Activated T-cell treated with anti-CD3 and anti-CD28 coated beads, Interleukin-2, amount 50 U/mL, for 24 hours (primary cell): Measurements from ENCODE around the gene INPP5D.
"Not testable (repeated sequence)": the region's sequence is repeated elsewhere in the genome, so short reads cannot be mapped to it uniquely, and the experiment has no call there.

Experiments used
- DNase-seq: peaks from one replicate; pipeline ENCODE4 v3.0.0-alpha.2; 2020
- H3K27ac Mint-ChIP-seq: 2 replicates; pipeline ENCODE4 v1.8.0; 2020; ENCODE audit warnings: mild to moderate bottlenecking, mixed read lengths
- H3K27me3 Mint-ChIP-seq: 2 replicates; pipeline ENCODE4 v1.8.0; 2020; ENCODE audit warnings: mixed read lengths
- H3K36me3 Mint-ChIP-seq: 2 replicates; pipeline ENCODE4 v1.8.0; 2020; ENCODE audit warnings: low read depth, mixed read lengths
- H3K4me1 Mint-ChIP-seq: 2 replicates; pipeline ENCODE4 v1.8.0; 2020; ENCODE audit warnings: low read depth, mixed read lengths
- H3K4me3 Mint-ChIP-seq: 2 replicates; pipeline ENCODE4 v1.8.0; 2020; ENCODE audit warnings: mild to moderate bottlenecking, moderate library complexity, mixed read lengths
- H3K9me3 Mint-ChIP-seq: 2 replicates; pipeline ENCODE4 v1.8.0; 2020; ENCODE audit warnings: mixed read lengths

The INPP5D gene

DNA sequence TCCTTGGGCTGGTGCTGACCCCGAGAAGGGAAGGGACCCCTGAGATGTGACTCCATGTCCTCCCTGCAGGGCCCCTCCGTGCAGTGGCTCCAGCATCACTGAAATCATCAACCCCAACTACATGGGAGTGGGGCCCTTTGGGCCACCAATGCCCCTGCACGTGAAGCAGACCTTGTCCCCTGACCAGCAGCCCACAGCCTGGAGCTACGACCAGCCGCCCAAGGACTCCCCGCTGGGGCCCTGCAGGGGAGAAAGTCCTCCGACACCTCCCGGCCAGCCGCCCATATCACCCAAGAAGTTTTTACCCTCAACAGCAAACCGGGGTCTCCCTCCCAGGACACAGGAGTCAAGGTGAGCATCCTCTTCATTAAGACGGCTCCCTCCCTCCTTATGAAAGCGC, 137.9 kb downstream of the INPP5D start:
- DNase-seq, result no peak
- Mint-ChIP-seq H3K27me3 (no peaks in the 10 kb centered on the region), H3K36me3 (peaks cover 93% of the 10 kb centered on the region), H3K4me3 (no peak overlapping the region), H3K27ac (peak overlapping the region; percentile 4), H3K4me1 (peaks cover 4% of the 10 kb centered on the region), H3K9me3 (peaks cover 3% of the 10 kb centered on the region)

DNA sequence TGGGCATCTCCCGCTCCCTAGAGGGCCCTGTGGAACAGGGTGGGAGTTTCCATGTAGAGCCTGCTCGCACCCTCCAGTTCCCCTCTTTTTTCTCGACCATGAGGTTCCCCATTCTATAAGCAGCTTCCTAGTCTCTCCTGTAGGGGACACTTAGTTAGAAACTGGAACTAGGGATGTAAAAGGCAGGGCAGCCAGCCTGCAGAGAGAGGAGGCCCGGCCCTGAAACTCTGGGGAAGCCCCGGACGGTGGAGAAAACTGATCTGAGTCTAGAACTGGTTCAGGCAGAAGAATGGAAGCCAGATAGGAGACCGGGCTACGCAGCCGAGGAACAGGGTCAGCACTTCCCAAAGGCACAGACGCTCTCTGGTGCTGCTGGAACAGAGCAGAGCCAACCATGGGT, 139.7 kb downstream of the INPP5D start:
- Mint-ChIP-seq H3K27ac (peak overlapping the region; percentile 81), H3K36me3 (peaks cover 95% of the 10 kb centered on the region), H3K27me3 (no peaks in the 10 kb centered on the region), H3K4me3 (no peak overlapping the region), H3K4me1 (peaks cover 4% of the 10 kb centered on the region), H3K9me3 (peaks cover 3% of the 10 kb centered on the region)
- DNase-seq, result no peak

DNA sequence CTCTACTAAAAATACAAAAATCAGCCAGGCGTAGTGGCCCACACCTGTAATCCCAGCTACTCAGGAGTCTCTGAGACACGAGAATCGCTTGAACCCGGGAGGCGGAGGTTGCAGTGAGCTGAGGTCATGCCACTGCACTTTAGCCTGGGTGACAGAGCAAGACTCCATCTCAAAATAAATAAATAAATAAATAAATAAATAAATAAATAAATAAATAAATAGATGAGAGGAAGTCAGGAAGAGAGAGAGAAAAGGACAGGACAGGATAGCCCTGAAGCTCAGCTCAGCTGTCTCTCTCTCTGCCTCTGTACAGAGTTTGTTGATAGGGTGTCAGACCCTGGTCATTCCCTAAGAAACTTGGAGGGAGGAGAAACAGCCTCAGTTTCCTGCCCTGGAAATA, 140.6 kb downstream of the INPP5D start:
- H3K4me3 Mint-ChIP-seq, DNase-seq, H3K9me3 Mint-ChIP-seq, H3K4me1 Mint-ChIP-seq, H3K27me3 Mint-ChIP-seq, H3K27ac Mint-ChIP-seq: not testable (repeated sequence)
- peaks cover 90% of the 10 kb centered on the region for H3K36me3 Mint-ChIP-seq

DNA sequence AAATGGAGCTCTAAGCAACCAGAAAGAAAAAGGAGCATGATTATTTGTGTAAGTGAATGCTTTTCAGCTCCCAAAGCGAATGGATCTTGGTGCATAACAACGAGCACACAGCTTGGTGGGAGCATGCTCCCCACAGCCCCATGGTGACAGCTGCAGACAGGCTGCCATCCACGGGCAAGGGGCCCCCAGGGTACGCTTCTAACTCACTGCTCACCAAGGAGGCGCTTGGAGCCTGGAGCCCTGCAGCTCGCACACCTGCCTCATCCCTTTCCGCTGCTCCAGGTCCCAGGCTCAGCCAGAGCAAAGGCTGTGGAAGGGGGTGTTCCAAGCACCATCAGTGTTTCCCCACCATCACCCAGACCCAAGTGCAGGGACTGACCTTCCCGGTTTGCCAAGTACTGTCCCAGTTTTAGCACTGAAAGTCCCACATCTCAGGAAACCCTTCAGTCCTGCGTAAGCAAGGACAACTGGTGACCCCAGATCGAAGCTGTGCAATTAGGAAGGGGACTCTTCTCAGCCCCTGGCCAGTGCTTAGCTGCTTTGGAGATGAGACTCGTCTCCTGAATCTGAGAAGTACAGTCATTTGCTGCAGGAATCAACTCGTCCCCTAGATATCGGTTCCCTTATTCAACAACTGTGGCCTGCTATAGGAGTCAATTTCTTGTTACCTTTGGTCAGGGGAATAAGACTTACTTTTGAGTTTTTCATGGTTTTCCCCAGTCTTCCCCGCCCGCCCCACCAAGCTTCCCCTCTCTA, 141.3 kb downstream of the INPP5D start:
- Mint-ChIP-seq H3K36me3 (peaks cover 88% of the 10 kb centered on the region), H3K27ac (no peak overlapping the region), H3K4me1 (no peaks in the 10 kb centered on the region), H3K4me3 (no peak overlapping the region), H3K27me3 (no peaks in the 10 kb centered on the region), H3K9me3 (peaks cover 3% of the 10 kb centered on the region)
- DNase-seq, result no peak

DNA sequence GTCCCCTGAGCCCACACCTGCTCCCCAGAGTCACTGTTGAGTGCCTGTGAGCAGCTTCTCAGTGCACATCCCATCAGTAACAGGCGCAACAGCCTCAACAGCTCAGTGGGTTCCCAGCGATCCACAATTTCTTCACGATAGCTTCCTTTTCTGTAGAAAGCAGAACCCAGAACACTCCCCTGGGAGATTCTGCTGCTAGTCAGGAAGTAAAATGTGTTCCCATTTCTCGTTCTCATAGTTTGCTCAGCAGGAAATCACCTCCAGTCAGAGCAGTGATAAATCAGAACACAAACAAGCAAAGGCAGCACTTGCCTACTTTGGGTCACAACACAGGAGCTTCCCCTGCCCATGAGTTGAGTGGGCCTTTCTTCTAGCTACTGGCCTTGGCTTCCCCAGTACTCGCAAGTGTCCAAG, 142.4 kb downstream of the INPP5D start:
- Mint-ChIP-seq H3K9me3 (peaks cover 3% of the 10 kb centered on the region), H3K27me3 (no peaks in the 10 kb centered on the region), H3K4me3 (no peak overlapping the region), H3K27ac (peak overlapping the region; percentile 72), H3K4me1 (peaks cover under 1% of the 10 kb centered on the region), H3K36me3 (peaks cover 87% of the 10 kb centered on the region)
- DNase-seq, result no peak

DNA sequence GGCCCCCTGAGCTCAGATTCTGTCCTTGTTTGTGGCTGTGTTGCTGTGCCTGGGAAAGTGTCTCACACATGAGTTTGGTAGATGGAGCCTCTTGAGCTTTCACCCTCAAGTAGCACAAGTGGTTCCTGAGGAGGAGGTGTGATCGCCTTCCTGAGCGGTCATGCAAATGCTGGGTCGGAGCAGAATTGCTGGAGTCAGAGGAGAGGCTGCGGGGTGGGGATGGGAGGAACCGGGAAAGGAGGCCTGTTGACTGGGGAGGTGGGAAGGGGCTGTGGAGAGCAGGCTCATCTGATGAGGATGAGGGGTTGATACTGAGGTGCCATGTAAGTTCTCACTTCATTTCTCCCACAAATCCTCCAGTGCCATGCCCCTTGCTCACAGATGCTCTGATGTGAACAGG, 142.9 kb downstream of the INPP5D start:
- DNase-seq, result no peak
- H3K36me3 Mint-ChIP-seq, result peaks cover 87% of the 10 kb centered on the region
- no peak overlapping the region for H3K4me3 Mint-ChIP-seq
- no peaks in the 10 kb centered on the region for H3K27me3 Mint-ChIP-seq
- peaks cover 1% of the 10 kb centered on the region for H3K4me1 Mint-ChIP-seq
- H3K9me3 Mint-ChIP-seq, result peaks cover 3% of the 10 kb centered on the region
- H3K27ac Mint-ChIP-seq, result peak overlapping the region; percentile 72

DNA sequence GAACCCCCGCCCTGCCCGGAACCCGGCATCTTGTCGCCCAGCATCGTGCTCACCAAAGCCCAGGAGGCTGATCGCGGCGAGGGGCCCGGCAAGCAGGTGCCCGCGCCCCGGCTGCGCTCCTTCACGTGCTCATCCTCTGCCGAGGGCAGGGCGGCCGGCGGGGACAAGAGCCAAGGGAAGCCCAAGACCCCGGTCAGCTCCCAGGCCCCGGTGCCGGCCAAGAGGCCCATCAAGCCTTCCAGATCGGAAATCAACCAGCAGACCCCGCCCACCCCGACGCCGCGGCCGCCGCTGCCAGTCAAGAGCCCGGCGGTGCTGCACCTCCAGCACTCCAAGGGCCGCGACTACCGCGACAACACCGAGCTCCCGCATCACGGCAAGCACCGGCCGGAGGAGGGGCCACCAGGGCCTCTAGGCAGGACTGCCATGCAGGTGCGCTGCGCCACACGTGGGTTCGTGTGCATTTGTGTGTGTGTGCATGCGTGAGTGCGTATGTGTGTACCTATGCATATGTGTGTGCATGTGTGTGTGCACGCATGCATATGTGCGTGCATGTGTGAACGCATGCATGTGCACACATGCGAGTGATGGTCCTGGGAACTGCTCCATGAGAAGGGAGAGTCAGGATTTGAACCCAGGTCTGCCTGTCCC, 144.3 kb downstream of the INPP5D start:
- H3K36me3 Mint-ChIP-seq, result peaks cover 76% of the 10 kb centered on the region
- peaks cover 3% of the 10 kb centered on the region for H3K9me3 Mint-ChIP-seq
- H3K27ac Mint-ChIP-seq, result peak overlapping the region; percentile 37
- no peaks in the 10 kb centered on the region for H3K27me3 Mint-ChIP-seq
- no peak for DNase-seq
- H3K4me1 Mint-ChIP-seq, result peaks cover 4% of the 10 kb centered on the region
- no peak overlapping the region for H3K4me3 Mint-ChIP-seq

DNA sequence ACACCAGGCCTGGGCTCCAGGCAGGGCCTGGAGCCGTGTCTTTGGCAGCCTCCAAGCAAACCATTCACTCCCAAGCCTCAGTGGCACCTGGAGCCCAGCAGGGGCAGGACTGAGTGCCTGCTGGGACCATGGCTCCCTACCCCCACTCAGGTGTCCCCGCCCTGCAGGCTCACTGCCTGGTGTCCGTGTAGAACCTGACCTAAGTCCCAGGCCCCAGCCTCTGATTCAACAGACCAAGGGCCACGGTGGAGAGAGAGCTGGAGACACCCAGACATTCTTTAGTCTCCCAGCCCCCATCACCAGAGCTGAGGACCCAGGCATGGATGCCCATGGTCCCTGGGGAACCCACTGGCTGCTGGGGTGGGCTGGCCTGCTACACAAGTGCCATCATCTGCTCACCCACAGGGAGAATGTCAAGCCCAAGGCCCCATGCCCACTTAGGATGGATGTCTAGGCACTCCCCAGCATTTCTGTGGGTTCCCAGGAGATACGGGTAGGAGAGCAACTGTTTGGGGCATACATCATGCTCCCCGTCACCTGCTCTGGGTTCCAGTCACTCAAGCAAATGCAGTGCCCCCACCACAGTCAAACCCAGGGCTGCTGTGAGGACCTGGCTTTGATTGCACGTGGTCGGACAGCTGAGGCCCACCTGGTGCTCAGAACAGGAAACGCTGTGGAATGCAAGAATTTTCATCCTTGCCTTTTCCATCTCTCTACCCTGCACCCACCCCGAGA, 148.4 kb downstream of the INPP5D start:
- peaks cover 38% of the 10 kb centered on the region for H3K36me3 Mint-ChIP-seq
- DNase-seq, result no peak
- no peaks in the 10 kb centered on the region for H3K27me3 Mint-ChIP-seq
- H3K9me3 Mint-ChIP-seq, result no peaks in the 10 kb centered on the region
- H3K4me1 Mint-ChIP-seq, result peaks cover 7% of the 10 kb centered on the region
- H3K4me3 Mint-ChIP-seq, result no peak overlapping the region
- H3K27ac Mint-ChIP-seq, result peak overlapping the region; percentile 44

DNA sequence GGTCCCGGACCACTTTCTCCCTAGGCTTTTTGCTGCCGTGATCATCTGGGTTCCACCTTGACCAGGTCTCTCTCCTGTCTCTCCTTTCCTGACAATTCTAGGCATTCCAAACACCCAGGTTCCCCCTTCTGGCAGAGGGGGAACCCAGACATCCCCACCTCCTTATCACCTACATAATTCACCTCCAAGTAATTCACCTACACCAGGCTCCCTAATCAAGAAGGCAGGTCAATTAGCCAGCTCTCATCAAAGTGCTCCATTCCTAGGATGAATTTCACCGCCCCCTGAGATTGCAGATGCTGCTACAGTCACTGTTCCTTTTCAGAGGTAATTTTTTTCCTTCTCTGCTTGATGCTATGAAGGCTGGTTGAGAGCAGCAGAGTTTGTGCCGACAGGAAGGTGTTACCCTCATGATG, 149.0 kb downstream of the INPP5D start:
- Mint-ChIP-seq H3K4me1 (peaks cover 7% of the 10 kb centered on the region), H3K9me3 (no peaks in the 10 kb centered on the region), H3K36me3 (peaks cover 32% of the 10 kb centered on the region), H3K4me3 (no peak overlapping the region), H3K27ac (peak overlapping the region; percentile 44), H3K27me3 (no peaks in the 10 kb centered on the region)
- no peak for DNase-seq

DNA sequence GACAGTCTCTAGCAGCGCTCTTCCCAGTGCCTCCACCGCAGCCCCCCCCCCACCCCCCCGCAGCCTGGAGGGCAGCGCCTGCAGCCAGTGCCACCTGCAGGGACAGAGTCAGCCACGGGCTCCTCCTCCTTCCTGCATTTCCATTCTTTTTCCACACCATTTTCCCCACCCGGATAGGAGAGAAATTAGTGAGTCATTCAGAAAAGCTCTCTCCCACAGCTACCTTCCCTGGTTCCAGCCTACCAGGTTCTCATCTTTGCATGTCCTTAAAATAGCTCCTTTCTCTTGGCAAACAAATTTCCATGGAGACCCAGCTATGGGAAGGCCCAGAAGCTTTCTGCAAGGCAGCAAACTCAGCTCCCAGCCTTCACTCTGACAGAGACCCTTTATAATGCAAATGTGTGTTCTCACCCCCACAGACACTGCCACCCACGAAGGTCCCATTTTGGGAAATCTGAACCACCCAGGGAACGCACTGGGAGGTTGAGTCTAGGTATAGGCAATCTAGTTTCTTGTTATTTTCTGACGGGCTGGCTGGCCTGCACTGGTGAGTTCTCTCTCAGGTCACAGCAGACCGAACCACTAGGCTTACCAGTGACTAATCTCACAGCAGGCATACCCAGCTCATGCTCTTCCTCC, 149.5 kb downstream of the INPP5D start:
- H3K27ac Mint-ChIP-seq, result peak overlapping the region; percentile 24

DNA sequence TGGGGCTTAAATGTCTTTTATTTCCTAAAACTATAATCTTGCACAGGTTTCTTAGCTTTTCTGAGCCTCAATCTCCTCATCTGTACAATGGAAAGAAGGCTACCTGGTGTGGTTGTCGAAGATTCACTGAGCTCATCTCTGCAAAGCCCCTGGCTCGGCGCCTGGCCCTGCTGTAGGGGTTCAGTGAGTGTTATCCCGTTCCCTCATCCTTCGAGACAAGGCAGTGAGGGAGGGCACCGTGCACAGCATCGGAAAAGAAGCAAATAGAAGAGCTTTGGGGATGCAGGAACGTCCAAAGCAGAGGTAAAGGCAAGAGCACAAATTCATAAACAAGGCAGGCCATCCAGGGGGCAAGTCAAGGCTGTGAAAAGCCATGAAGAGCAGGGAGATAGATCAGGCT, 150.1 kb downstream of the INPP5D start:
- Mint-ChIP-seq H3K36me3 (peaks cover 25% of the 10 kb centered on the region), H3K27ac (no peak overlapping the region), H3K9me3 (no peaks in the 10 kb centered on the region), H3K4me1 (peaks cover 7% of the 10 kb centered on the region), H3K4me3 (no peak overlapping the region), H3K27me3 (no peaks in the 10 kb centered on the region)
- DNase-seq, result no peak

More for the DNA sequence above, 149.5 kb downstream of the INPP5D start:
- Mint-ChIP-seq H3K4me1 (peaks cover 7% of the 10 kb centered on the region), H3K9me3 (no peaks in the 10 kb centered on the region), H3K36me3 (peaks cover 28% of the 10 kb centered on the region), H3K4me3 (no peak overlapping the region), H3K27me3 (no peaks in the 10 kb centered on the region)
- no peak for DNase-seq

DNA sequence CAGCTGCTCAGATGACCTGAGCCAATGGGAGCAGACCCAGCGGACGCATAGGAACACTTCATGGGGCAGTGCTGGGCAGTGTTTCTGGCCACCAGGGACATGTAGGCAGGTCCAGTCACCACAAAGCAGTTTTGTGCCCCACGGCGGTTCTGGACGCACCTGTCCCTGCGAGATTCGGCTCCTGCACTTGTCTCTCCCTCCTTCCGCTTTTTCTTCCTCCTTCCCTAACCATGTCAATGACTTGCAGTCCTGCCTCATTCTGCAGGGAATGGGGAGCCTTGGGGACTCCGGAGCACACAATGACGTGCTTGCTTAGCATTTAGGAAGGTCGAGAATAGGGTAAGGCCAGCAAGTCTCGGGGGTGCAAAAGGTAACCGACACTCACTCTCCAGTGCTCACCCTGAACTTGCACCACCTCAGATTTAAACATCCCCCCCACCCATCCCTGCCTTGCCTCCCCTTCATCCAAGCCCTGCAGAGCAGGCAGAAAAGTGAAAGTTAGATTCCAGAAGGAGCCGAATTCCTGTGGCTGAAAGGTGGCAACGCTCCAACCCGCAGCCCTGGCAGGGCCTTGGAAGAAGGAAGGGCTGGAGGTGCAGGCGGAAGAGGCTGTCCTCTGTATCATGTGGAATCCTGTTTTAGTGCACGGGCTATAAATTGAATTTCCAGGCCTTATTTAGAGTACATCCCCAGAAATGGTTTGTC, 150.9 kb downstream of the INPP5D start:
- Mint-ChIP-seq H3K36me3 (peaks cover 20% of the 10 kb centered on the region), H3K27ac (no peak overlapping the region)
- DNase-seq, result no peak

DNA sequence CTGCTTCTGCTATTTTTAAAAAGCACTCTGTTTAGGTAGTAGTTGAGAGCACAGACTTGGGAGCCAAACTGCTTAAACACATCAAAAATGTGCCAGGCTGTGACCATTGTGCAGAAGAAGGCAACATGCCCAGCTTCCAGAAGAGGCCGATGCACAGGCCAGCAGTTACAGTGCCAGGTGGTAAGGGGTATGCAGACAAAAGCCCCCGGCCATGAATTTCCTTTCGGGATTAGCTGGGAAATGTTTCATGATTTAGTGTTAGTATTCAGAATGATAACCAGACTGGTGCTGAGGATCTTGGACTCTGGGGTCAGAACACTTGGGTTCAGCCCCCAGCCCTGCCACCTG, 151.4 kb downstream of the INPP5D start:
- Mint-ChIP-seq H3K36me3 (peaks cover 16% of the 10 kb centered on the region), H3K27ac (no peak overlapping the region), H3K4me3 (no peak overlapping the region), H3K27me3 (no peaks in the 10 kb centered on the region), H3K9me3 (no peaks in the 10 kb centered on the region), H3K4me1 (peaks cover 7% of the 10 kb centered on the region)
- no peak for DNase-seq

More for the DNA sequence above, 150.9 kb downstream of the INPP5D start:
- Mint-ChIP-seq H3K4me1 (peaks cover 7% of the 10 kb centered on the region), H3K4me3 (no peak overlapping the region), H3K9me3 (no peaks in the 10 kb centered on the region), H3K27me3 (no peaks in the 10 kb centered on the region)

DNA sequence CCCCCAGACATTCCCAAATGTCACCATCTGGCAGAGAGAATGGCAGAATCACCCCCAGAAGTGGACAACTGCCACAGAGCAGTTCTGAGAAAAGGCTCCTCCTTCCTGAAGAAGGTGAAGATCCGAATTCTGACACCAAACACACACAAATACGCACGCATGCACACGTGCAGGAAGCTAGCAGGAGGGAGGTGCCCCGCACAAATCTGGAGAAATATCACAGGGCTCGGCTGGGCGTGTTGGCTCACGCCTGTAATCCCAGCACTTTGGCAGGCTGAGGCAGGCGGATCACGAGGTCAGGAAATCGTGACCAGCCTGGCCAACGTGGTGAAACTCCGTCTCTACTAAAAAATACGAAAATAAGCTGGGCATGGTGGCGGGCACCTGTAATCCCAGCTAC, 152.9 kb downstream of the INPP5D start:
- Mint-ChIP-seq H3K27me3 (no peaks in the 10 kb centered on the region), H3K36me3 (peaks cover 2% of the 10 kb centered on the region), H3K4me3 (no peak overlapping the region), H3K9me3 (no peaks in the 10 kb centered on the region), H3K4me1 (peaks cover 6% of the 10 kb centered on the region), H3K27ac (no peak overlapping the region)
- DNase-seq, result no peak
